ENCODE data around the gene DNM1L. TPM values are rescaled to one million over a fixed set of nuclear protein-coding genes. Genes with fewer than 3 reads are reported as not detected.
A peak's percentile ranks its signal among the peaks of the same experiment; 100 is the strongest.

Gene DNM1L
- 30.7 and 73.5 TPM in 2 replicates for total RNA-seq (ENCODE audit: low replicate concordance)

- peak; percentile 92 for DNase-seq (ENCODE audit: low read depth)
- TF ChIP-seq, protein P1, sequence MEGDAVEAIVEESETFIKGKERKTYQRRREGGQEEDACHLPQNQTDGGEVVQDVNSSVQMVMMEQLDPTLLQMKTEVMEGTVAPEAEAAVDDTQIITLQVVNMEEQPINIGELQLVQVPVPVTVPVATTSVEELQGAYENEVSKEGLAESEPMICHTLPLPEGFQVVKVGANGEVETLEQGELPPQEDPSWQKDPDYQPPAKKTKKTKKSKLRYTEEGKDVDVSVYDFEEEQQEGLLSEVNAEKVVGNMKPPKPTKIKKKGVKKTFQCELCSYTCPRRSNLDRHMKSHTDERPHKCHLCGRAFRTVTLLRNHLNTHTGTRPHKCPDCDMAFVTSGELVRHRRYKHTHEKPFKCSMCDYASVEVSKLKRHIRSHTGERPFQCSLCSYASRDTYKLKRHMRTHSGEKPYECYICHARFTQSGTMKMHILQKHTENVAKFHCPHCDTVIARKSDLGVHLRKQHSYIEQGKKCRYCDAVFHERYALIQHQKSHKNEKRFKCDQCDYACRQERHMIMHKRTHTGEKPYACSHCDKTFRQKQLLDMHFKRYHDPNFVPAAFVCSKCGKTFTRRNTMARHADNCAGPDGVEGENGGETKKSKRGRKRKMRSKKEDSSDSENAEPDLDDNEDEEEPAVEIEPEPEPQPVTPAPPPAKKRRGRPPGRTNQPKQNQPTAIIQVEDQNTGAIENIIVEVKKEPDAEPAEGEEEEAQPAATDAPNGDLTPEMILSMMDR (IDR thresholded peaks at IDR 0.05; ENCODE audit: insufficient read depth, low read length) = peak; percentile 10
- peak within 1 kb of the TSS; percentile 88 for H3K4me3 ChIP-seq (ENCODE audit: low read depth, low read length)
Observed at GRCh38 chr12:32679091-32679919, at the start of gene DNM1L. DNM1L (plus strand) TSS chr12:32679301; CDS start chr12:32679364, 63 bp downstream.

DNA sequence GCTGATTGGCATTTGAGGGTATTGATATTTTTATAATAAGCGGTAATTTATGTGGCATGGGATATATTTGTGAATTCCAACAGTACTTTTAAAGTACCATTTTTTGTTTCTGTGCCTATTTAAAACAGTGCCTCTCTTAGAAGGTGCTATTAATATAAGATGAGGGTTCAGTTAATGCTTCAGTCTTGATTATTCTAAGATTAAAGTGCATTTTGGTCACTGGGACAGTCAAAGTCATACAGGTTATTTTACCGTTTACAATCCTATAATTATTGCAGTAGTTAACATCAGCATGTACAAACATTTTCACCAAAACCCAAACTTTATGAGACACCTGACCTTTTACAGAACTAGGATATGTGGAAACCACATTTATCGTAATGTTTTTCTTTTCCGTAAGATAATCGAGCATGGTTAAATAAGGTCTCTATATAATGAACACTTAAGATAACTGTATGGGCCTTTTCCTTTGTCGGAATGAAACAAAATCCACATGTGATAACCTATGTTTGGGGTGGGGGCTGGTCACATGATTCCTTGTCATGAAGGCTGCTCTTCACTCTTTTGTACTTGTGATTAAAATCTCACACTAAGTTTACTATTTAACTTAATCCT, 37.7 kb upstream of the DNM1L start:
- TF ChIP-seq, protein P1 (IDR thresholded peaks at IDR 0.05; ENCODE audit: insufficient read depth, low read length) = no peak
- DNase-seq (ENCODE audit: low read depth) = no peak
- H3K4me3 ChIP-seq (ENCODE audit: low read depth, low read length) = no peak overlapping the region

DNA sequence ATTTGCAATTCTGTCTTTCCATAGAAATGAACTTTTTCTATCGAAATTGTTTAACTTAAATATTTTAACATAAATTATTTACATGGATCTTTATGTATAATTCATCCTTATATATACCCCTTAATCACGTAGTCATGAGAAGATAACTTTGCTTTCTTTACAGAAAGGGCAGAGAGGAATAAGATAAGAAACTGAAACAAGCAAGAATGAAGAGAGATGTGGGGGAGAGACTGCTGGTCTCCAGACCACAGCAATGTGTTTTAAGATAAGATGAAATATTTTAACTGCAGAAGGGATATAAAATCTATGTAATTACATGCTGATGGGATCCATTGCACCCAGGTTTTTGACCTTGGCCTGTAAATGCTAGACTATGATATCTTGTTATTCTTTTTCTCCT, 34.7 kb upstream of the DNM1L start:
- no peak overlapping the region for H3K4me3 ChIP-seq (ENCODE audit: low read depth, low read length)
- TF ChIP-seq, protein P1 (IDR thresholded peaks at IDR 0.05; ENCODE audit: insufficient read depth, low read length) = no peak
- DNase-seq (ENCODE audit: low read depth) = peak; percentile 64

GRCh38 chr12:32647275-32647674, 31.8 kb upstream of the DNM1L start:
- no peak overlapping the region for H3K4me3 ChIP-seq (ENCODE audit: low read depth, low read length)
- TF ChIP-seq, protein P1 (IDR thresholded peaks at IDR 0.05; ENCODE audit: insufficient read depth, low read length) = no peak
- DNase-seq (ENCODE audit: low read depth) = peak; percentile 10

GRCh38 chr12:32650508-32650907, 28.6 kb upstream of the DNM1L start:
- H3K4me3 ChIP-seq (ENCODE audit: low read depth, low read length) = no peak overlapping the region
- DNase-seq (ENCODE audit: low read depth) = no peak
- TF ChIP-seq, protein P1 (IDR thresholded peaks at IDR 0.05; ENCODE audit: insufficient read depth, low read length) = no peak

DNA sequence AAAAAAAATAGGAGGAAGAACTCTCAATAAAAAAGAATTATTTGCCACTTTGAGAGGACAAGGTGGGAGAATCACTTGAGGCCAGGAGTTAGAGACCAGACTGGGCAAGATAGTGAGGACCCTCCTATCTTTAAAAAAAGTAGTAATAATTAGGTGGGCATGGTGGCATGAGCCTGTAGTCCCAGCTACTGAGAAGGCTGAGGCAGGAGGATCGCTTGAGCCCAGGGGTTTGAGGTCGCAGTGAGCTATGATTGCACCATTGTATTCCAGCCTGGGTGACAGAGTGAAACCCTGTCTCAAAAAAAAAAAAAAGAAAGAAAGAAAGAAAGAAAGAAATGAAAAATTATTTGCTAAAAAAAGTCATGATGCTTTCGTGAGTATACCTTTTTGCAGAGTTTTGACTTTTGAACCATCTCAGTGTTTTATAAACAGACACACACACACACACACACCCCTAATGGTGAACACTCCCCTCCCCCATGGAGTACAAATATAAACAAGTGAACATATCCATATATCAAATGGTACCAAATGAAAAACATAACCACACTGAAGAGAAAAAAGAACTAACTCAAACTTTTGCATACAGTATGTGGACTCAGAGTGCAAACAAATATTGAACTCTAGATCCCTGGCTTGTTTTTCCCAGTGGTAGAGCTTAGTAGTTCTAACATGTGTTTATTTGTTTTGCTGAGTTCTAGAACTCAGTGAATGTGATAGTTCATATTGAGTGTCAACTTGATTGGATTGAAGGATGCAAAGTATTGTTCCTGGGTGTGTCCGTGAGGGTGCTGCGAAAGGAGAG, 27.7 kb upstream of the DNM1L start:
- DNase-seq (ENCODE audit: low read depth) = no peak
- no peak overlapping the region for H3K4me3 ChIP-seq (ENCODE audit: low read depth, low read length)
- TF ChIP-seq, protein P1 (IDR thresholded peaks at IDR 0.05; ENCODE audit: insufficient read depth, low read length) = no peak
